Ramos (cell line): ENCODE measurements around the gene NR1I3.

Source experiments
- in situ Hi-C: fragments of 300-500 bp; cut with MboI; formaldehyde crosslinking; loops from one replicate; pipeline ENCODE4 v1.14.3; 2022; ENCODE audit warnings: low sequenced_read_pairs; ENCODE audit not compliant: unreplicated experiment

NR1I3 gene

GRCh38 chr1:161199506-161200139 is 38.4 kb downstream of the NR1I3 start:
- in situ Hi-C loops: loop anchor here (25.0 kb wide), 1 partner anchor 513 kb away; the partner anchor contains the start of genes FCRLA and FCRLB

- in situ Hi-C loops: no loop called here
Observed at GRCh38 chr1:161198897-161199431, 39.0 kb downstream of the NR1I3 start, which contains the start of gene ADAMTS4. TSS of gene ADAMTS4 (minus strand) at chr1:161199054. CDS start at chr1:161198627, 427 bp downstream.

- in situ Hi-C loops: no loop called here
Observed at GRCh38 chr1:161198194-161198896, 39.7 kb downstream of the NR1I3 start.

GRCh38 chr1:161197560-161198193 is 40.3 kb downstream of the NR1I3 start:
- in situ Hi-C loops: no loop called here

GRCh38 chr1:161196521-161197451 is 41.2 kb downstream of the NR1I3 start:
- in situ Hi-C loops: no loop called here

GRCh38 chr1:161196111-161196510 is 41.9 kb downstream of the NR1I3 start:
- in situ Hi-C loops: no loop called here

GRCh38 chr1:161195171-161195570 is 42.8 kb downstream of the NR1I3 start:
- in situ Hi-C loops: no loop called here

GRCh38 chr1:161193561-161194235 is 44.3 kb downstream of the NR1I3 start:
- in situ Hi-C loops: no loop called here

- in situ Hi-C loops: no loop called here
Observed at GRCh38 chr1:161192476-161193465, 45.2 kb downstream of the NR1I3 start.

GRCh38 chr1:161191971-161192370 is 46.0 kb downstream of the NR1I3 start:
- in situ Hi-C loops: no loop called here

- in situ Hi-C loops: no loop called here
Observed at GRCh38 chr1:161190962-161191521, 47.0 kb downstream of the NR1I3 start.

GRCh38 chr1:161189036-161189435 is 49.0 kb downstream of the NR1I3 start:
- in situ Hi-C loops: no loop called here

- in situ Hi-C loops: no loop called here
Observed at GRCh38 chr1:161188381-161188780, 49.6 kb downstream of the NR1I3 start.

GRCh38 chr1:161187311-161187710 is 50.7 kb downstream of the NR1I3 start:
- in situ Hi-C loops: no loop called here

GRCh38 chr1:161185732-161186311 is 52.2 kb downstream of the NR1I3 start:
- in situ Hi-C loops: no loop called here

GRCh38 chr1:161185282-161185682 is 52.7 kb downstream of the NR1I3 start:
- in situ Hi-C loops: no loop called here

GRCh38 chr1:161182214-161182613 is 55.8 kb downstream of the NR1I3 start:
- in situ Hi-C loops: no loop called here

- in situ Hi-C loops: no loop called here
Observed at GRCh38 chr1:161180639-161181038, 57.4 kb downstream of the NR1I3 start.
